HepG2 (cell line): ENCODE measurements around the gene TNFSF8. TPM values are rescaled to one million over a fixed set of nuclear protein-coding genes. Genes with fewer than 3 reads are reported as not detected.

Source experiments
- ATAC-seq: fragments of 200-7000 bp; cut with Tn5 transposase; 3 replicates; pipeline ENCODE4 v1.9.1; 2020; ENCODE audit warnings: mild to moderate bottlenecking, moderate library complexity
- BruUV-seq: library from RNA; stranded (reverse); fragments of 400-500 nt; replicated peaks from 2 replicates; lab custom pipeline; 2021; lab: Mats Ljungman, UMichigan
- CTCF ChIA-PET: fragments of 300-600 bp; formaldehyde crosslinking; extraction: SDS; loops from one replicate; lab custom pipeline; 2021; ENCODE audit warnings: low total read pairs, inconsistent platforms, low intra/inter-chr PET ratio; lab: Yijun Ruan, JAX
- POLR2A ChIA-PET: fragments of 350-600 bp; sonication (Branson Sonifier 250); formaldehyde crosslinking; loops from one replicate; lab custom pipeline; 2020; ENCODE audit warnings: antibody characterized with exemption, inconsistent platforms; lab: Yijun Ruan, JAX
- DNase-seq: peaks from one replicate; pipeline ENCODE4 v3.0.0-alpha.2; 2015; ENCODE audit warnings: low spot score
- FAIRE-seq: peaks from 3 replicates; lab custom pipeline; 2011; peaks lifted over from hg19 to GRCh38; lab: Jason Lieb, UNC
- H2AFZ ChIP-seq: one replicate; pipeline ENCODE4 v1.6.1; 2011; ENCODE audit warnings: low read length, inconsistent platforms
- H3K27ac ChIP-seq: fragments of 300-600 bp; 3 replicates; pipeline ENCODE4 v1.8.0; 2011; ENCODE audit warnings: mixed run types, mild to moderate bottlenecking, mixed read lengths, low read length, inconsistent platforms; ENCODE audit not compliant: insufficient read depth; ENCODE audit errors: extremely low read length
- H3K27me3 ChIP-seq, 2 experiments: fragments of 200-600 bp in 1 of 2; 2 replicates in 1 of 2; 3 replicates in 1 of 2; pipeline versions ENCODE4 v1.6.0 to v1.8.0; 2011; ENCODE audit warnings: low read length in 2 of 2, mild to moderate bottlenecking in 2 of 2, moderate library complexity in 2 of 2, inconsistent platforms in 1 of 2; ENCODE audit not compliant: insufficient read depth in 2 of 2, control insufficient read depth in 1 of 2
- H3K36me3 ChIP-seq, 2 experiments: fragments of 200-600 bp in 1 of 2; replicated peaks in 1 of 2; 2 replicates in 1 of 2; 3 replicates in 1 of 2; pipeline versions ENCODE4 v1.5.1 to v1.8.0; 2011; ENCODE audit warnings: low read length in 2 of 2, inconsistent platforms in 1 of 2; ENCODE audit not compliant: insufficient read depth in 2 of 2, control insufficient read depth in 1 of 2
- H3K4me1 ChIP-seq: 2 replicates; pipeline ENCODE4 v1.5.1; 2012; ENCODE audit warnings: low read length, inconsistent platforms; ENCODE audit not compliant: insufficient read depth
- H3K4me2 ChIP-seq: 2 replicates; pipeline ENCODE4 v1.6.0; 2011; ENCODE audit warnings: low read depth, low read length, inconsistent platforms
- H3K4me3 ChIP-seq, 3 experiments: fragments of 200-600 bp in 1 of 3; sonication (generic), shearing (Covaris generic) in 1 of 3; replicated peaks in 1 of 3; 2 replicates each; pipeline ENCODE4 v1.5.1; 2011 to 2016; ENCODE audit warnings: low read length in 3 of 3, inconsistent platforms in 2 of 3, low read depth in 2 of 3, mild to moderate bottlenecking in 2 of 3, control low read depth in 1 of 3, mixed read lengths in 1 of 3; ENCODE audit not compliant: insufficient read depth in 1 of 3
- H3K79me2 ChIP-seq: one replicate; pipeline ENCODE4 v1.6.1; 2011; ENCODE audit warnings: low read length, inconsistent platforms; ENCODE audit not compliant: insufficient read depth
- H3K9ac ChIP-seq: 2 replicates; pipeline ENCODE4 v1.6.0; 2011; ENCODE audit warnings: mild to moderate bottlenecking, low read depth, low read length, inconsistent platforms; ENCODE audit not compliant: insufficient read depth
- H3K9me3 ChIP-seq: 2 replicates; pipeline ENCODE4 v1.5.1; 2012; ENCODE audit warnings: mild to moderate bottlenecking, low read length
- H4K20me1 ChIP-seq: 2 replicates; pipeline ENCODE4 v1.6.0; 2011; ENCODE audit warnings: inconsistent platforms, mild to moderate bottlenecking, low read length, moderate library complexity; ENCODE audit not compliant: insufficient read depth
- FOXA3 ChIP-seq: IDR thresholded peaks from 2 replicates; pipeline ENCODE4 v1.6.1; 2016; ENCODE audit warnings: missing genetic modification reagents, missing compliant biosample characterization
- GFI1 ChIP-seq: sonication (generic); formaldehyde crosslinking; IDR thresholded peaks from 2 replicates; pipeline ENCODE4 v1.5.0; 2020; ENCODE audit warnings: missing genetic modification reagents, mild to moderate bottlenecking, borderline replicate concordance
- HNF1A ChIP-seq, 2 experiments: sonication (generic) in 1 of 2; formaldehyde crosslinking in 1 of 2; IDR thresholded peaks; 2 replicates each; pipeline versions ENCODE4 v1.4.0 to v1.6.1; 2016 to 2020; ENCODE audit warnings: borderline replicate concordance in 1 of 2, low read depth in 1 of 2, mild to moderate bottlenecking in 1 of 2, missing genetic modification reagents in 1 of 2
- MED1 ChIP-seq: sonication (generic); formaldehyde crosslinking; IDR thresholded peaks from 2 replicates; pipeline ENCODE4 v1.4.0; 2020; ENCODE audit warnings: missing genetic modification reagents
- MZF1 ChIP-seq: sonication (generic); formaldehyde crosslinking; IDR thresholded peaks from 2 replicates; pipeline ENCODE4 v1.8.1; 2023; ENCODE audit warnings: mild to moderate bottlenecking, missing genetic modification reagents, borderline replicate concordance
- SMARCC2 ChIP-seq: fragments of 450-650 bp; IDR thresholded peaks from 2 replicates; pipeline ENCODE4 v1.6.1; 2017; ENCODE audit warnings: antibody characterized with exemption, mild to moderate bottlenecking
- SUZ12 ChIP-seq: fragments of 150-350 bp; IDR thresholded peaks from 2 replicates; pipeline ENCODE4 v1.6.1; 2014; ENCODE audit warnings: low read depth, low read length
- ZNF484 ChIP-seq: sonication (generic); formaldehyde crosslinking; IDR thresholded peaks from 2 replicates; pipeline ENCODE4 v1.5.1; 2020; ENCODE audit warnings: mild to moderate bottlenecking, low read depth, missing genetic modification reagents, borderline replicate concordance
- ZNF703 ChIP-seq: sonication (generic); formaldehyde crosslinking; IDR thresholded peaks from 2 replicates; pipeline ENCODE4 v1.5.1; 2020; ENCODE audit warnings: missing genetic modification reagents, mild to moderate bottlenecking, moderate library complexity, borderline replicate concordance
- ZNF781 ChIP-seq: sonication (generic); formaldehyde crosslinking; IDR thresholded peaks from 2 replicates; pipeline ENCODE4 v1.5.1; 2020; ENCODE audit warnings: borderline replicate concordance, mild to moderate bottlenecking, missing genetic modification reagents; ENCODE audit errors: not compliant biosample characterization
- WGBS: methylation state at CpG from one replicate; pipeline ENCODE4 v1.1.6; 2017; ENCODE audit warnings: low lambda C conversion rate; 5-methylcytosine and 5-hydroxymethylcytosine counted together
- in situ Hi-C: cut with HindIII; loops from 2 replicates; pipeline ENCODE4 v1.10.0; 2017; ENCODE audit warnings: low pct_unique_long_range_greater_than_20kb; ENCODE audit not compliant: extremely low pct_ligation_motif_present
- intact Hi-C: fragments of 100-400 bp; cut with micrococcal nuclease; formaldehyde crosslinking; loops from one replicate; pipeline ENCODE4 v1.10.0; 2022; ENCODE audit not compliant: unreplicated experiment
- polyA plus RNA-seq, 8 experiments: library from polyadenylated mRNA; depleted of rRNA in 3 of 8; stranded (reverse) in 7 of 8; unstranded in 1 of 8; fragments of >200 nt; fragmentation: Illumina TruSeq in 4 of 8; extraction: Trizol in 4 of 8; gene quantifications; 2 replicates each; pipeline versions ENCODE4 v1.2.1 to v1.2.3, GENCODE V29; 2011 to 2016; ENCODE audit warnings: low read depth in 4 of 8, missing spikeins in 1 of 8, mixed read lengths in 1 of 8; ENCODE audit not compliant: insufficient read depth in 1 of 8
- total RNA-seq, 5 experiments: library from RNA; depleted of rRNA; stranded (reverse); fragments of >200 nt; fragmentation: Illumina TruSeq; extraction: Trizol; gene quantifications; 2 replicates each; pipeline ENCODE4 v1.2.3, GENCODE V29; 2016; ENCODE audit warnings: low read depth in 1 of 5

TNFSF8 gene
- total and polyA plus RNA-seq, 2 of the 13 experiments (the other 11 are each of a cell fraction or from before 2014, with no cell fraction given) = not detected

DNA sequence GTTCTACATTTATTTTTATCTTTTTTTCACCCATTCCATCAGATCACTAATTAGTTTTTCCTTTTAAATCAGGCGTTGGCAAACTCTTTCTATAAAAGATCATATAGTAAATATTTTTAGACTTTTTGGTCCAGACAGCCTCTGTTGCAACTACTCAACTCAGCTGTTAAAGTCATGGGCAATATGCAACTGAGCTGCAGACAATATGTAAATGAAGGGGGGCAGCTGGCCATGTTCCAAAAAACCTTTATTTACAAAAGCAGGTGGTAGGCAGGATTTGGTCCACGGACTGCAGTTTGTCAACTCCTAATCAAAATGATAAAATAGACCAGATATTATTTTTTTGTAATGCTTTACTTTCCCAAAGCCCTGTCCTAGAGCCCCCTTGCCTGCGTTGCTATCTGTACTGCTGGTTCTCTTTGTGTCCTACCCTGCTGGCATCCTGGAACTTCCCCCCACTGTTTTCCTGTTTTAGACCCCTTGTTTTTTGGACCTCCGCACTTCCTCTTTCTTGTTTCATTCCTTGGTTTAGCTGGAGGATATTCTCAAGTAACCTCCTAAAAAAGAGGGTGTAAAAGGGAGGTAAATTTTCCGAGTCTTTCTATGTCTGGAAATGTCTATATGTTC, 24.7 kb upstream of the TNFSF8 start:
- POLR2A ChIA-PET = no interaction called here
- BruUV-seq = no TSS peak

More for the DNA sequence above, 24.7 kb upstream of the TNFSF8 start:
- ATAC-seq (no peak), DNase-seq (no peak), FAIRE-seq (no peak)
- H3K79me2 ChIP-seq = no peaks in the 10 kb centered on the region
- H3K4me1 ChIP-seq = no peaks in the 10 kb centered on the region
- in situ Hi-C loops = no loop called here
- H3K4me2 ChIP-seq = no peak overlapping the region
- H2AFZ ChIP-seq = no peak overlapping the region
- no peak overlapping the region for H3K4me3 ChIP-seq
- H3K36me3 ChIP-seq = no peaks in the 10 kb centered on the region
- 0 out of 2 replicates have a peak, but pooled peaks cover 6% of the 10 kb centered on the region for H3K9me3 ChIP-seq
- CTCF ChIA-PET = interaction anchor here (0.6 kb wide), 1 partner anchor 50 kb away, joined by 3 read pairs; no protein-coding TSS in a partner anchor
- WGBS = 13% methylated on average over 5 of the region's 5 CpGs
- TF ChIP-seq FOXA3 = no peak
- TF ChIP-seq MED1 (CRISPR knock-in tag) = no peak
- TF ChIP-seq ZNF703 (CRISPR knock-in tag) = no peak
- TF ChIP-seq SUZ12 = no peak
- no peak for TF ChIP-seq MZF1
- TF ChIP-seq ZNF484 (CRISPR knock-in tag) = no peak
- TF ChIP-seq ZNF781 (CRISPR knock-in tag) = no peak
- TF ChIP-seq GFI1 (CRISPR knock-in tag) = no peak
- no peak for TF ChIP-seq HNF1A (IDR thresholded peaks at IDR 0.05; ENCODE audit: low read depth)
- TF ChIP-seq HNF1A (CRISPR knock-in tag; IDR thresholded peaks at IDR 0.05; ENCODE audit: borderline replicate concordance) = no peak
- no peak for TF ChIP-seq SMARCC2
- TF ChIP-seq, all 625 proteins: peak for 0
- H3K9ac ChIP-seq = no peak overlapping the region
- no peak overlapping the region for H3K27ac ChIP-seq
- peaks cover 0 to 6% of the 10 kb centered on the region in 2 experiments; a peak in 1 of 5 replicates for H3K27me3 ChIP-seq
- intact Hi-C loops = no loop called here
- H4K20me1 ChIP-seq = no peaks in the 10 kb centered on the region
